Trophoblast cell (in vitro differentiated cells and primary cell): ENCODE measurements around the gene PDZD4.

ENCODE experiments used
- DNase-seq, 2 donors: peaks; one replicate each; pipeline ENCODE4 v3.0.0-alpha.2; 2016
- H2AFZ ChIP-seq: 2 replicates; pipeline ENCODE4 v1.6.1; 2013; ENCODE audit warnings: low read length, moderate library complexity, mild to moderate bottlenecking; ENCODE audit not compliant: insufficient read depth, poor library complexity
- H2AK5ac ChIP-seq: 2 replicates; pipeline ENCODE4 v1.6.1; 2013; ENCODE audit warnings: mild to moderate bottlenecking, low read length
- H2BK120ac ChIP-seq: 2 replicates; pipeline ENCODE4 v1.6.1; 2013; ENCODE audit warnings: low read length, mild to moderate bottlenecking, moderate library complexity; ENCODE audit not compliant: insufficient read depth, poor library complexity
- H2BK12ac ChIP-seq: 2 replicates; pipeline ENCODE4 v1.6.1; 2013; ENCODE audit warnings: mild to moderate bottlenecking, low read length, moderate library complexity
- H2BK5ac ChIP-seq: 2 replicates; pipeline ENCODE4 v1.6.1; 2013; ENCODE audit warnings: low read length, low read depth, moderate library complexity, mild to moderate bottlenecking; ENCODE audit not compliant: poor library complexity
- H3K14ac ChIP-seq: 2 replicates; pipeline ENCODE4 v1.6.1; 2013; ENCODE audit warnings: mild to moderate bottlenecking, low read length
- H3K18ac ChIP-seq: 2 replicates; pipeline ENCODE4 v1.6.1; 2013; ENCODE audit warnings: mild to moderate bottlenecking, low read length
- H3K23ac ChIP-seq: 2 replicates; pipeline ENCODE4 v1.6.1; 2013; ENCODE audit warnings: low read length
- H3K27ac ChIP-seq: 2 replicates; pipeline ENCODE4 v1.5.1; 2013; ENCODE audit warnings: low read depth, mild to moderate bottlenecking, inconsistent platforms, low read length, moderate library complexity
- H3K27me3 ChIP-seq: 2 replicates; pipeline ENCODE4 v1.6.1; 2013; ENCODE audit warnings: inconsistent platforms, mild to moderate bottlenecking, low read length, moderate library complexity; ENCODE audit not compliant: insufficient read depth
- H3K36me3 ChIP-seq, 2 experiments: 1 replicate in 1 of 2; 2 replicates in 1 of 2; pipeline ENCODE4 v1.6.1; 2013; ENCODE audit warnings: low read length in 2 of 2, mild to moderate bottlenecking in 2 of 2, moderate library complexity in 1 of 2; ENCODE audit not compliant: insufficient read depth in 2 of 2, control insufficient read depth in 1 of 2
- H3K4ac ChIP-seq: 2 replicates; pipeline ENCODE4 v1.6.1; 2013; ENCODE audit warnings: low read depth, mild to moderate bottlenecking, low read length, moderate library complexity
- H3K4me1 ChIP-seq, 2 experiments: 1 replicate in 1 of 2; 2 replicates in 1 of 2; pipeline ENCODE4 v1.6.1; 2013; ENCODE audit warnings: low read length in 2 of 2, mild to moderate bottlenecking in 2 of 2, moderate library complexity in 1 of 2; ENCODE audit not compliant: insufficient read depth in 2 of 2, control insufficient read depth in 1 of 2
- H3K4me2 ChIP-seq: 2 replicates; pipeline ENCODE4 v1.6.1; 2013; ENCODE audit warnings: inconsistent platforms, mild to moderate bottlenecking, low read length, moderate library complexity
- H3K4me3 ChIP-seq: 2 replicates; pipeline ENCODE4 v1.5.1; 2013; ENCODE audit warnings: mild to moderate bottlenecking, low read depth, low read length, inconsistent platforms
- H3K79me1 ChIP-seq: one replicate; pipeline ENCODE4 v1.6.1; 2013; ENCODE audit warnings: low read length
- H3K79me2 ChIP-seq: 2 replicates; pipeline ENCODE4 v1.6.1; 2013; ENCODE audit warnings: low read length, mild to moderate bottlenecking; ENCODE audit not compliant: control insufficient read depth, insufficient read depth, poor library complexity
- H3K9ac ChIP-seq: 2 replicates; pipeline ENCODE4 v1.6.1; 2013; ENCODE audit warnings: mild to moderate bottlenecking, low read length
- H3K9me3 ChIP-seq: 2 replicates; pipeline ENCODE4 v1.6.1; 2013; ENCODE audit warnings: low read depth, mild to moderate bottlenecking, control low read depth, inconsistent platforms, low read length; ENCODE audit not compliant: insufficient read depth
- H4K12ac ChIP-seq: 2 replicates; pipeline ENCODE4 v1.6.1; 2013; ENCODE audit warnings: low read depth, mild to moderate bottlenecking, low read length, moderate library complexity
- H4K8ac ChIP-seq: 2 replicates; pipeline ENCODE4 v1.6.1; 2013; ENCODE audit warnings: low read depth, mild to moderate bottlenecking, low read length, moderate library complexity
- H4K91ac ChIP-seq: one replicate; pipeline ENCODE4 v1.6.1; 2013; ENCODE audit warnings: low read depth, mild to moderate bottlenecking, low read length, moderate library complexity
- WGBS: extraction: QIAGEN DNeasy Blood & Tissue Kit; methylation state at CpG from one replicate; pipeline ENCODE4 v1.1.7; 2013; ENCODE audit warnings: missing lambda C conversion rate; ENCODE audit not compliant: insufficient read length, insufficient coverage; ENCODE audit errors: extremely low coverage; 5-methylcytosine and 5-hydroxymethylcytosine counted together

Gene PDZD4

GRCh38 chrX:153804621-153805020, 25.7 kb downstream of the PDZD4 start:
- H4K91ac ChIP-seq = no peak overlapping the region
- H2BK120ac ChIP-seq = no peak overlapping the region
- H2BK12ac ChIP-seq = no peak overlapping the region
- WGBS = no CpG with 5 or more reads among the region's 25 CpGs
- no peak overlapping the region for H2AFZ ChIP-seq
- no peaks in the 10 kb centered on the region for H3K36me3 ChIP-seq
- no peaks in the 10 kb centered on the region for H3K9me3 ChIP-seq
- no peak overlapping the region for H3K27ac ChIP-seq
- no peak overlapping the region for H2AK5ac ChIP-seq
- H3K4me3 ChIP-seq = no peak overlapping the region
- no peak overlapping the region for H3K9ac ChIP-seq
- H3K4me1 ChIP-seq = no peaks in the 10 kb centered on the region
- no peak overlapping the region for H3K4me2 ChIP-seq
- H3K27me3 ChIP-seq = no peaks in the 10 kb centered on the region
- no peak overlapping the region for H3K4ac ChIP-seq
- H4K12ac ChIP-seq = no peak overlapping the region
- no peak overlapping the region for H3K23ac ChIP-seq
- no peak for DNase-seq
- H3K79me1 ChIP-seq = no peaks in the 10 kb centered on the region
- no peak overlapping the region for H3K14ac ChIP-seq
- H4K8ac ChIP-seq = no peak overlapping the region
- H2BK5ac ChIP-seq = no peak overlapping the region
- no peaks in the 10 kb centered on the region for H3K79me2 ChIP-seq
- H3K18ac ChIP-seq = no peak overlapping the region

DNA sequence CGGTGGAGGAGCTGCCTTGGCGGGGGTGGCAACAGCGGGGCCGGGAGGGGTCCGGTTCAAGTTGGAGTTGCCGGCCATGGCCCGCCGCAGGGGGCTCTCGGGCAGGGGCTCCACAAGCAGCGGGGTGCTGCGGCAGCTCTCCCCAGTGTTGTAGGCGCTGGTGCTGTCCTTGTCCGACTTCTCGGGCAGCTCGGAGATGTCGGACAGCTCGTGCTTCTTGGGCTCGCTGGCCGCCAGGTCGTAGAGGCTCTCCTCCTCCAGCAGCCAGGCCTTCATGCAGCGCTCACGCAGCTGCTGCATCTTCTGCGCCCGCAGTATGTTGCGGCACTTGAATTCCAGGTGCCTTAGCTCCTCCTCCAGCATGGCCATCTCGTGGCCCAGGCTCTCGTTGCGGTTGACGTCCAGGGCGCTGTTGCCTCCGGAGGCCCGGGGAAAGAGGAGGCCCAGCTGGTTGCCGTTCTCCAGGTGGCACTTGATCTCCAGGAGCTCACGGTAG, 26.2 kb downstream of the PDZD4 start:
- H3K18ac ChIP-seq = no peak overlapping the region
- H3K23ac ChIP-seq = no peak overlapping the region
- no peak overlapping the region for H3K4me2 ChIP-seq
- no peak overlapping the region for H2AK5ac ChIP-seq
- H3K27ac ChIP-seq = no peak overlapping the region
- H3K36me3 ChIP-seq = peaks cover 3% of the 10 kb centered on the region in 2 experiments
- H3K4me1 ChIP-seq = no peaks in the 10 kb centered on the region
- no peak overlapping the region for H4K8ac ChIP-seq
- H3K9ac ChIP-seq = no peak overlapping the region
- H3K4me3 ChIP-seq = no peak overlapping the region
- H4K12ac ChIP-seq = peak overlapping the region; percentile 83
- no peak overlapping the region for H2AFZ ChIP-seq
- no peak for DNase-seq
- no peaks in the 10 kb centered on the region for H3K9me3 ChIP-seq
- H3K79me2 ChIP-seq = no peaks in the 10 kb centered on the region
- no peak overlapping the region for H2BK5ac ChIP-seq
- H2BK120ac ChIP-seq = no peak overlapping the region
- no peak overlapping the region for H3K4ac ChIP-seq
- no peaks in the 10 kb centered on the region for H3K27me3 ChIP-seq
- no peak overlapping the region for H3K14ac ChIP-seq
- H3K79me1 ChIP-seq = no peaks in the 10 kb centered on the region
- no CpG with 5 or more reads among the region's 34 CpGs for WGBS
- no peak overlapping the region for H2BK12ac ChIP-seq
- no peak overlapping the region for H4K91ac ChIP-seq

- H3K4ac ChIP-seq = no peak overlapping the region
- H3K79me2 ChIP-seq = no peaks in the 10 kb centered on the region
- DNase-seq = no peak
- no peak overlapping the region for H3K23ac ChIP-seq
- no peak overlapping the region for H2AFZ ChIP-seq
- H2AK5ac ChIP-seq = no peak overlapping the region
- H3K4me3 ChIP-seq = no peak overlapping the region
- H3K9ac ChIP-seq = no peak overlapping the region
- H4K91ac ChIP-seq = no peak overlapping the region
- no peaks in the 10 kb centered on the region for H3K9me3 ChIP-seq
- no peak overlapping the region for H3K27ac ChIP-seq
- no peak overlapping the region for H4K8ac ChIP-seq
- no peaks in the 10 kb centered on the region for H3K79me1 ChIP-seq
- no peak overlapping the region for H3K4me2 ChIP-seq
- H3K27me3 ChIP-seq = no peaks in the 10 kb centered on the region
- H2BK120ac ChIP-seq = no peak overlapping the region
- no peak overlapping the region for H2BK12ac ChIP-seq
- H3K18ac ChIP-seq = no peak overlapping the region
- H3K4me1 ChIP-seq = no peaks in the 10 kb centered on the region
- H3K14ac ChIP-seq = no peak overlapping the region
- H3K36me3 ChIP-seq = peaks cover 9 to 10% of the 10 kb centered on the region in 2 experiments
- no peak overlapping the region for H4K12ac ChIP-seq
- H2BK5ac ChIP-seq = no peak overlapping the region
- WGBS = no CpG with 5 or more reads among the region's 87 CpGs
These were observed 26.9 kb downstream of the PDZD4 start for GRCh38 chrX:153803211-153804099.

DNA sequence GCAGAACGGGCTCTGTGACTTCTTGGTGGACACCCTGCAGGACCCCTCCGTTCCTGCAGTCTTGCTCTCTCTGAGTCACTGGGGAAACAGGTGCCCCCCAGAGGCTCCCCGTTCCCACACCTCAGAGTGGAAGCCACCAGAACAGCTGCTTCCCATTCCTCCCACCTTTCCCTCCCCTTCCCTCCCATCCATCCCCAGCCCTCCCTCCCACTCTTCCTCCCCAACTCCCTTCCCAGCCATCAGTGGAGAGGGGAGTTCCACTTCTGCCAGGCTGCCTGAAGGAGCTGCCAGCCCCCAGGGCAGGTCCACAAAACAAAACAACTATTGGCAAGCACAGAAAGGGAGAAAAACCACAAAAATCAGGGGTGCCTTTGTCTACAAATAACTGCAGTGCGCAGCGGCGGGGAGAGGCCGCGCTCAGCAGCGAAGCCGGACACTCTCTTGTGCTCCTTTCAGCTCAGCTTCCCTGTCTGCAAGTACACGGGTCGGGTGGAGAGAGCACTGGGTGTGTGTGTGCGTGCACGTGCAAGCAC, 27.8 kb downstream of the PDZD4 start:
- DNase-seq = no peak
- Histone ChIP-seq H3K79me1 (no peaks in the 10 kb centered on the region), H4K12ac (no peak overlapping the region), H3K36me3 (peaks cover 17 to 18% of the 10 kb centered on the region in 2 experiments), H3K14ac (no peak overlapping the region), H3K9me3 (no peaks in the 10 kb centered on the region), H2AK5ac (no peak overlapping the region), H2AFZ (no peak overlapping the region), H3K4me3 (no peak overlapping the region), H3K27me3 (no peaks in the 10 kb centered on the region), H3K18ac (no peak overlapping the region), H3K4ac (no peak overlapping the region), H3K79me2 (no peaks in the 10 kb centered on the region), H3K4me2 (no peak overlapping the region), H2BK12ac (no peak overlapping the region), H3K4me1 (no peaks in the 10 kb centered on the region), H2BK120ac (no peak overlapping the region), H4K8ac (no peak overlapping the region), H3K9ac (no peak overlapping the region), H3K23ac (no peak overlapping the region), H2BK5ac (no peak overlapping the region), H4K91ac (no peak overlapping the region), H3K27ac (no peak overlapping the region)
- WGBS = no CpG with 5 or more reads among the region's 14 CpGs
